Measurements from ENCODE around the gene LY6G5C. TPM values are rescaled to one million over a fixed set of nuclear protein-coding genes. Genes with fewer than 3 reads are reported as not detected.
"Not testable (repeated sequence)": the region's sequence is repeated elsewhere in the genome, so short reads cannot be mapped to it uniquely, and the experiment has no call there.

The LY6G5C gene
- total RNA-seq, 2 donors from 2014 or later: 2.2 to 5.0 TPM

DNA sequence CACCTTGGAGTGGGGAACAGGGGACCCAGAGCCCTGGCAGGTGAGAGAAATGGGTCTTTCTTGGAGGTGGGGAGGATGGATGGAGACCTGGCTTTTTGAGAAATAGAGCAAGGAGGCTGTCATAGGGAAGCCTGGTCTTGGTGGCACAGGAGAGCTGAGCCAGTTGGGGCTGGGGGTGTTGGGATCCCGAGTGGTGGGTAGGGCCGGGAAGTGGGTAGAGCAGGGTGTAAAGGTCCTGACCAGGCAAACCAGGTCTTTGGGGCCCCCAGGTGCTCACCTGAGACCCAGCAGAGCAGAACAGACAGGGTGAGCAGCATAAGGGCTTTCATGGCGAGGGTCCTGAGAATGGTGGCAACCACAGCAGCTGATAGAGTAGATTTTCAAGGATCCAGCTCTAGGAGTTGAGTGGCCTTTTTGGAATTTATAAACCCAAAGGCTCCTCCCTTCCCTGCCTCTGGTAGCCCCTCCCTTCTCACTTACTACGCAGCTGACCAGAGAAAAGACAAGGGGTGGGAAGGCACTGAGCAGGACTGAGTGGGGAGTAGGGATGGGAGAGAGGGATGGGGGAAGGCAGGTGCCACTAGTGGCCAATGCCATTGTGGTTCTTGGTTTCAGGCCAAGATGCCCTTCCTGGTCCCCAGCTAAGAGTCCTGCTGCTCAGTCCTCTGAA is 40.6 kb upstream of the LY6G5C start, which contains the start of gene LY6G6C:
Gene LY6G6C, minus strand, starts transcription at position 396 of the 670 bp plus-strand sequence. Its CDS starts 67 bp downstream, at position 329.
- no peaks in the 10 kb centered on the region for H3K27me3 Mint-ChIP-seq
- H3K4me3 Mint-ChIP-seq: no peak within 1 kb of the TSS
- H3K36me3 Mint-ChIP-seq (ENCODE audit: low read depth): no peaks in the 10 kb centered on the region
- peak within 1 kb of the TSS; percentile 71 for H3K27ac Mint-ChIP-seq
- peaks cover 15% of the 10 kb centered on the region for H3K4me1 Mint-ChIP-seq
- no peaks in the 10 kb centered on the region for H3K9me3 Mint-ChIP-seq
- no peak for ATAC-seq (replicated peaks)

DNA sequence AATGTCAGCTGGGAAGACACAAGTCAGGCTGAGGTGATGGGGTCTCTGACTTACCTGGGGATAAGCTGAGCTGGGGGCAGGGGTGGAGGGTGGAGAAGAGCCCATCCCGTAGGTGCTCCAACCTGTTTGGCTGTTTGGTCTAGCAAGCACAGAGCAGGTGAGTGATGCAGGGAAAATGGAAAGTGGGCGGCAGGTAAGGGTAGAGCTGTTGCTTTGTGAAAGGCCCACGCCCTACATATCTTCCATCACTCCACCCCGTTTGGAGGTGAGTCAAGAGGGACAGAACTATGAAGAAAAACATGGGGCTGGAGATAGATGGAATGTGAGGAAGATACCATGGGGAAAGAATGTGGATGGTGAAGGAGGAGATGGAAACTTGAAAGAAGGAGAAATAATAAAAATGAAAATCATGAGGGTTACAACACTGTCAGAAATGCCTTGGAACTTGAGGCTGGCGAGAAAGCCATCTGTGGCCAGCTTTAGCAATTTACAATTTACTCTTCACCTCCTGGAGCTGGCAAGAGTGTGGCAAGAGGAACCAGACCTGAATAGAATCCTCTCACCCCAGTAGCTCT is 39.4 kb upstream of the LY6G5C start:
- Mint-ChIP-seq H3K4me3 (no peak overlapping the region), H3K27me3 (no peaks in the 10 kb centered on the region), H3K36me3 (ENCODE audit: low read depth) (no peaks in the 10 kb centered on the region), H3K4me1 (peaks cover 5% of the 10 kb centered on the region), H3K9me3 (no peaks in the 10 kb centered on the region), H3K27ac (no peak overlapping the region)
- ATAC-seq (replicated peaks): no peak

DNA sequence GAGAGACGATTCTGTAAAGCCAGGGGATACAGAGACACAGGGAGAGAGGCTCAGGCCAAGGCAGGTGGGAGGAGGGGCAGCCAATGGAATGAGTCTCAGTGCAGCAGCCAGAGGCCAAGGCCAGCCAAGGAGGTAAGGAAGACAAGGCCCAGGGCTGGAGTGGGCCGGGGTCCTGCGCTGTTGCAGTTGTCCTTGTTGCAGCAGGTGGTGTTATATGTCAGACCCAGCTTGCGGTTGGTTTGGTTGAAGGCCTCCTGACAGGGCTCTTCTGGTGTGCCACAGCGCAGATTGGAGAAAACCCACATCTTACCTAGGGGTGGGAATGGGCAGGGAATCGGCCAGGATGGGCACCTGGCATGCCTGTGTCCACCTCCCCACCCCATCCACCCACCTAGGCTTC is 38.1 kb upstream of the LY6G5C start:
- no peaks in the 10 kb centered on the region for H3K36me3 Mint-ChIP-seq (ENCODE audit: low read depth)
- H3K4me1 Mint-ChIP-seq: peaks cover 5% of the 10 kb centered on the region
- no peak for ATAC-seq (replicated peaks)
- H3K27ac Mint-ChIP-seq: peak overlapping the region; percentile 50
- no peak overlapping the region for H3K4me3 Mint-ChIP-seq
- no peaks in the 10 kb centered on the region for H3K27me3 Mint-ChIP-seq
- no peaks in the 10 kb centered on the region for H3K9me3 Mint-ChIP-seq

DNA sequence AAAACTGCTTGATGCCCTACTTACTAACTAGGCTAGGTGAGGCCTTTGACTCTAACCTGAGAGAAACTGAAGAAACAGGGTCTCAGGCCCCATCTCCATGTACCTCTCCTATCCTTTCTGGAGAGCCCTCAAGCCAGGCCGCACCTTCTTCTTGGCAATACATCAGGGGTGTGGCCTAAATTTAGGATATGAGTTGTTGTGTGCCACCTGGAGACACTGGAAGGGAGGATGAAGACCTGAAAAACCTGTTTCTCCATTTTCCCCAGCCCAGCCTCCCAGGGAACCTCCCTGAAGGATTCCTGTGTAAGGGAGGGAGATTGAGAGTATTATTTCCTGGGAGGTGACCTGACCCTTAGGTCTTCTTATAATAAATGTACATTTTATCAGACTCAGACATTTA is 37.4 kb upstream of the LY6G5C start:
- Mint-ChIP-seq H3K4me3 (no peak overlapping the region), H3K36me3 (ENCODE audit: low read depth) (no peaks in the 10 kb centered on the region), H3K4me1 (peaks cover 5% of the 10 kb centered on the region), H3K9me3 (no peaks in the 10 kb centered on the region), H3K27ac (peak overlapping the region; percentile 50), H3K27me3 (no peaks in the 10 kb centered on the region)
- no peak for ATAC-seq (replicated peaks)

DNA sequence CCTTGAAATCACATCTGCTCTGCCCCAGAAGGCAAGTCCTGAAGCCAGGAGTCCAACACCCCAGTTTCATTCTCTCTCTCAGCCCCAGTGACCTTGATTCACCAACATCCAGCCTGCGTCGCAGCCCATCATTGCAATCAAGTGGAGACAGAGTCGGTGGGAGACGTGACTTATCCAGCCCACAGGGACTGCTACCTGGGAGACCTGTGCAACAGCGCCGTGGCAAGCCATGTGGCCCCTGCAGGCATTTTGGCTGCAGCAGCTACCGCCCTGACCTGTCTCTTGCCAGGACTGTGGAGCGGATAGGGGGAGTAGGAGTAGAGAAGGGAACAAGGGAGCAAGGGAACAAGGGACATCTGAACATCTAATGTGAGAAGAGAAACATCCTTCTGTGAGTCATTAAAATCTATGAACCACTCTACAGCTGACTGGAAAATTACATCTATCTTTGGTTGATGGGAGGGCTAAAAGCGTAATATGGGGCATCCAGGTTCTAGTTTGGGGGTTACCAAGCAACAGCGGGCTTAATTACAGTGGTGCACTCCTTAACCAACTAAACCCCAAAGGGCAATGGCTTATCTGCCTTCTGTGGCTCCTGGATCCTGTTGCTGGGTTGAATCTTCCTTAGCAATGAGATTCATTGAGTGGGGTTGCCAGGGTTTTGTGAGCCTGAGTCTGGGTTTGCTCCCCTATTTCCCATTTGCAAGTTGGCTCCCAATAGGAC is 36.8 kb upstream of the LY6G5C start:
- Mint-ChIP-seq H3K27ac (no peak overlapping the region), H3K4me1 (peaks cover 5% of the 10 kb centered on the region), H3K4me3 (no peak overlapping the region), H3K9me3 (no peaks in the 10 kb centered on the region), H3K27me3 (no peaks in the 10 kb centered on the region), H3K36me3 (ENCODE audit: low read depth) (no peaks in the 10 kb centered on the region)
- no peak for ATAC-seq (replicated peaks)

DNA sequence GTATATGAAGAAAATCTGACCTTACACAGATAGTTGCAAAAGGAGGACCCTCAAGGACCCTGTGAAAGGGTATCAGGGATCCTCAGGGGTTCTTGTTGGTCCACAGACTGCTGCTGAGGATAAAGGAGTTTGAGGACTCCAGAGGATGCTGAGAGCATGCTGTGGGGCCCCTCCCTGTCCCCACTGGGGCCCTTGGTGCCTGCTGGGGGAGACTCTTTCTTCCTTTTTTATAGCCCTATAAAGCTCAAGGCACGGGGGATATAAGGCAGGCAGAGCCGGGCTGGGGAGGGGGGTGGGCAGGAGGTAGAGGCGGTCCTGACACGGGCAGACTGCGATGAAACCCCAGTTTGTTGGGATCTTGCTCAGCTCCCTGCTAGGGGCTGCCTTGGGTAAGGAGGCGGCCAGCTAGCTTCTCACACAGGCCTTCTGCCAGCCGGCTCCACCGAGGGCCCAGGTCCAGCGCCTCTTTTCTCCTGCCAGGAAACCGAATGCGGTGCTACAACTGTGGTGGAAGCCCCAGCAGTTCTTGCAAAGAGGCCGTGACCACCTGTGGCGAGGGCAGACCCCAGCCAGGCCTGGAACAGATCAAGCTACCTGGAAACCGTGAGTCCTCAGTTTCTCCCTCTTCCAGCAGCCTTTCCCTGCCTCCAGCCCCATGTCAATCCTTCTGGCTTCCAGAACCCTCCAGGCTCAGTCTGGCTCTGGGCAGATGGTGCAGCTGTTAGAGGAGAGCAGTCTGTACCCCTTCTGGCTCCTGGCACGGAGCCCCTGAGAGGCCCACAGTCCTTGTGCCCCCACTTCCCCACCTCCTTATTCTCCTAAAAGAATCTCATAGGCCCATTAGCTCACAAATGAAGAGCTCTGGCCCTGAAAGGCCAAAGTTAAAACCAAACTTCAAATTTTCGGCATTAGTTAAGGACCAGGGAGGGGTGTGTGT is 34.4 kb upstream of the LY6G5C start, which contains the start of gene LY6G6D:
Gene LY6G6D, plus strand, starts transcription at position 327 of the 937 bp plus-strand sequence. Its CDS starts 8 bp downstream, at position 335.
- peaks cover 5% of the 10 kb centered on the region for H3K4me1 Mint-ChIP-seq
- no peak within 1 kb of the TSS for H3K4me3 Mint-ChIP-seq
- H3K9me3 Mint-ChIP-seq: no peaks in the 10 kb centered on the region
- no peaks in the 10 kb centered on the region for H3K27me3 Mint-ChIP-seq
- H3K27ac Mint-ChIP-seq: no peak within 1 kb of the TSS
- H3K36me3 Mint-ChIP-seq (ENCODE audit: low read depth): no peaks in the 10 kb centered on the region
- ATAC-seq (replicated peaks): no peak

DNA sequence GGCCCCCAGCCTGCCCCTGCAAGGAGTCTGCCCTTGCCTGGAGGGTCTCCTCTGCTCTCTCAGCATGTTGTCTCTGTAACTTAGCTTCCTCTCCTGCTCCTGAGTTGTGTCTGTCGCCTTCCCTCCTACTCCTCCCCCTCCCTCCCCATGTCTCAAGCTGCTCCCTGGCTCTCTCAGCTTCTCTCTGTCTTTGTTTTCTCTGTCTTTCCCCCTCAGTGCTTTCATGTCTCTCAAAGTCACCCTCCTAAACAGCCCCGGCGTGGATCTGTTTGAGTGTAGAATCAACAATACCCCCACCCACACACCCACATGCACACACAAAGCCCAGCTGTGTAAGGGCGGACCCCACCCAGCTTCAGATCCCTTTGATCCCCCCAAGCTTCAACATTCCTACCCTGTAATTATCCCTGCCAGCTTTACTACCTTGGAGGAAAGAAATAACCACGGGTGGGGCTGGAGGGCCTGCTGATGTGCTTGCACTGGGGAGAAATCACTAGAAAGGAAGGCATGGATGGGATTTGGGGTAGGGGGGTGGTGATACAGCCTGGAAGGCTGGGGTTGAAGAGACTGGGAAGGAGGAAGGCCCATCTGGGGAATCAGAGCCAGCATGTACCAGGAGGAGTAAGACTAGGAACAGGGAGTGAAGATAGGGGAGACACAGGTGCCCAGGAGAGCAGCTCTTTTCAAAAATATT is 33.3 kb upstream of the LY6G5C start:
- H3K36me3 Mint-ChIP-seq (ENCODE audit: low read depth): no peaks in the 10 kb centered on the region
- H3K4me1 Mint-ChIP-seq: peaks cover 5% of the 10 kb centered on the region
- no peak for ATAC-seq (replicated peaks)
- no peak overlapping the region for H3K4me3 Mint-ChIP-seq
- no peaks in the 10 kb centered on the region for H3K9me3 Mint-ChIP-seq
- no peaks in the 10 kb centered on the region for H3K27me3 Mint-ChIP-seq
- no peak overlapping the region for H3K27ac Mint-ChIP-seq

DNA sequence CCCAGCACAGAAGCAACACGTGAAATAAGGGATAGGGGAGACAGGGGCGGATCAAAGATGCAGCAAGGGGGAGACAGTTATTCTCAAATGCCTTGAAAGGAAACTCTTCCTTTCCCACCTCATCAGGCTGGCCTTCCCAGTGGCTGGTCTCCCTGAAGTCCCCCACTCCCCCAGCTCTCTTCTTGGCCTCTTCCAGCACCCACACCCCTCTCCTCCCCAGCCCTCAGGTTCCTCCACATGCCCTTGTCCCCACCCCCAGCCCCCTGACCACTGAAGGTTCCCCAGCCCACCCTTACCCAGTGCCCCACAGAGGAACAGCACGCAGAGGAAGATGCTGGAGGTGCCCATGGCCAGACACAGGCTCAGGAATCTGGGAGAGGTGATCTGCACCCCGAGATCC is 32.6 kb upstream of the LY6G5C start:
- Mint-ChIP-seq H3K27me3 (no peaks in the 10 kb centered on the region), H3K9me3 (no peaks in the 10 kb centered on the region), H3K4me3 (no peak overlapping the region), H3K36me3 (ENCODE audit: low read depth) (no peaks in the 10 kb centered on the region), H3K27ac (no peak overlapping the region), H3K4me1 (peaks cover 5% of the 10 kb centered on the region)
- ATAC-seq (replicated peaks): no peak

DNA sequence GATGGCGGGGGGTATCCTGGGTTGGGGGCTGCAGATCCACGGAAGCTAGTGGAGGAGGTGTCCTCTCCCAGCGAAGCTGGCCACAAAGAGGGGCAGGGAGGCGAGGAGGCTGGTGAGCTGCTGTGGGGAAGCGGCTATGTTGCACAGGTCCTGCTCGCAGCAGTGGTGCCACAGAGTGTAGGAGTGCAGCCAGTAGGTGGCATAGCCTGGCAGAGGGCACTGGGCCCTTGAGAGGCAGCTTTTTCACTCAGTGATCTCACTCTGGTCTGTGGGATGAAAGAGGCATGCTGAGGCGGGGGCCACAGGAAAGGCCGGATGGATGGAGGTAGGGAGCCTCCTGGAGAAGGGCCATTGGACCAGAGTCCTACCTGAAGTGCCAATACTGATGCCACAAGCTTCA is 31.4 kb upstream of the LY6G5C start:
- H3K27ac Mint-ChIP-seq: peak overlapping the region; percentile 38
- H3K4me3 Mint-ChIP-seq: no peak overlapping the region
- no peak for ATAC-seq (replicated peaks)
- no peaks in the 10 kb centered on the region for H3K27me3 Mint-ChIP-seq
- no peaks in the 10 kb centered on the region for H3K9me3 Mint-ChIP-seq
- no peaks in the 10 kb centered on the region for H3K36me3 Mint-ChIP-seq (ENCODE audit: low read depth)
- peaks cover 5% of the 10 kb centered on the region for H3K4me1 Mint-ChIP-seq

DNA sequence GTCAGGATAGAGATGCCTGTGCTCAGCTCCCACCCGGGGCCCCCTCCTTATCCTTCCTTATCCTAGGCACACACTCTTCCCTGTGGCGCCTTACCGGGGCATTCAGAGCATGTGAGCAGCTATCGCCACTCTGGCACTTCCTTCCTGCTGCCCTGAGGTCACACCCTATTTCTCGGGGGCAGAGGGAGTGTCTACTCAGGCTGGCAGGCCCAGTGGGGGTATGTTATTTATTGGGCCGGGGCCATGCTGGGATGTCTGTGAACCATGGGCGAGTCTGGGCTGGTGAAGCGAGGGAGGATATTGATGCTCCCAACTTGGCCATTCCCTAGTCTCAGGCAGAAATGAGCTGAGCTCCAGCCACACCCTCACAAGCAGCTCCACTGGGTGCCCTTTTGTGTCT is 30.4 kb upstream of the LY6G5C start:
- Mint-ChIP-seq H3K27ac (peak overlapping the region; percentile 47), H3K4me1 (peaks cover 5% of the 10 kb centered on the region), H3K4me3 (no peak overlapping the region), H3K27me3 (no peaks in the 10 kb centered on the region), H3K9me3 (no peaks in the 10 kb centered on the region), H3K36me3 (ENCODE audit: low read depth) (no peaks in the 10 kb centered on the region)
- no peak for ATAC-seq (replicated peaks)

DNA sequence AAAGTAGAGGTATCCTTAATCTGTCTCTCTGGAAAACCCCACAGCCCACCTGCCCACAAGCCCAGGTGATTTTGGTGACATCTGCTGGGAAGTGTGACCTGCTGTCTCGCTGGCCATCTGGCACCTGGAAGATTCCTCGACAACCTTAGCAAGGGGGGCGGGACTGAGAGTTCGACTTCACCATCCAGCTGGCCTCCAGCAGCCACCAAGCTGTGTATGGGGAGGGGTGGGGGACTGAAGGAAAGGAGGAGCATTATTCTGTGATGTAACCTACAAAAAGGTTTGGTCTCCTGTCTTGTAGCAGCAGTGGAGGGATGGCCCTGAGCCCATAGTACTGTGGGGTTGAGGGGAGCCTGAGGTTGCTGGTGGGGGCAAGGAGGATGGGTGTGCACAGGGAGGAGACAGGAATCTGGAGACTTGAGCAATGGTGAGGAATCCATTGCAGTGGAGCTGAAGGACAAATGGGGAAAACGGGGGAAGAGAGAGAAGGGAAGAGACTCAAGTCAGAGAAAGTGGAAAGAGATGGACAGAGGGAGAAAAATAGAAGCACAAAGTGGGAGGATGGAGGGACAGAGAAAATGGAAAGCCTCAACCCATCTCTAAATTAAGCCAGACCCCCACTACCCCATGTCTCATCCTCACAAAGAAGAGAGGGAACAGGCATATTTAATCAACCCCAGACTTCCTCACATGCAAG is 29.8 kb upstream of the LY6G5C start:
- Mint-ChIP-seq H3K36me3 (ENCODE audit: low read depth) (no peaks in the 10 kb centered on the region), H3K4me3 (no peak overlapping the region), H3K4me1 (peaks cover 5% of the 10 kb centered on the region), H3K9me3 (no peaks in the 10 kb centered on the region), H3K27me3 (no peaks in the 10 kb centered on the region), H3K27ac (peak overlapping the region; percentile 47)
- no peak for ATAC-seq (replicated peaks)

DNA sequence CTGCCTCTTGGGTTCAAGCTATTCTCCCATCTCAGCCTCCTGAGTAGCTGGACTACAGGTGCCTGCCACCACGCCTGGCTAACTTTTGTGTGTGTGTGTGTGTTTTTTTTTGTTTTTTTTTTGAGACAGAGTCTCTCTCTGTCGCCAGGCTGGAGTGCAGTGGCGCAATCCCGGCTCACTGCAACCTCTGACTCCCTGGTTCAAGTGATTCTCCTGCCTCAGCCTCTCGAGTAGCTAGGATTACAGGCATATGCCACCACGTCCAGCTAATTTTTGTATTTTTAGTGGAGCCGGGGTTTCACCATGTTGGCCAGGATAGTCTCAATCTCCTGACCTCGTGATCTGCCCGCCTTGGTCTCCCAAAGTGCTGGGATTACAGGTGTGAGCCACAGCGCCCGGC is 28.3 kb upstream of the LY6G5C start:
- H3K27me3 Mint-ChIP-seq; H3K4me1 Mint-ChIP-seq; H3K27ac Mint-ChIP-seq; H3K9me3 Mint-ChIP-seq; H3K4me3 Mint-ChIP-seq; ATAC-seq (replicated peaks); H3K36me3 Mint-ChIP-seq (ENCODE audit: low read depth): not testable (repeated sequence)

DNA sequence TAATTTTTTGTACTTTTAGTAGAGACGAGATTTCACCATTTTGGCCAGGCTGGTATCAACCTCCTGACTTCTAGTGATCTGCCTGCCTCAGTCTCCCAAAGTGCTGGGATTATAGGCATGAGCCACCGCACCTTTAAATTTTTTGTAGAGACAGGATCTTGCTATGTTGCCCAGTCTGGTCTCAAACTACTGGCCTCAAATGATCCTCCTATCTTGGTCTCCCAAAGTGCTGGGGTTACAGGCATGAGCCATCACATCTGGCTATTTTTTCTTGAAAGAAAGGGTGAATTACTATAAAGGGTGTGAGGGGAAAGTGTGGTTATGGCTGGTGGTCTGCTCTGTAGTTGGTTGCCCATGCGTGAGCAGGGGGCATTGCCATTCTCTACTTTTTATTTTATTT is 27.4 kb upstream of the LY6G5C start:
- H3K4me3 Mint-ChIP-seq: no peak overlapping the region
- no peaks in the 10 kb centered on the region for H3K27me3 Mint-ChIP-seq
- ATAC-seq (replicated peaks): no peak
- H3K27ac Mint-ChIP-seq: no peak overlapping the region
- H3K4me1 Mint-ChIP-seq: peaks cover 9% of the 10 kb centered on the region
- H3K36me3 Mint-ChIP-seq (ENCODE audit: low read depth): no peaks in the 10 kb centered on the region
- no peaks in the 10 kb centered on the region for H3K9me3 Mint-ChIP-seq

Data from activated T-helper 17 cell treated with anti-CD3 and anti-CD28 coated beads, Interleukin-2, amount 50 U/mL, for 72 hours (primary cell).